ENCODE measurements around the gene SGMS1. TPM values are rescaled to one million over a fixed set of nuclear protein-coding genes. Genes with fewer than 3 reads are reported as not detected.
A peak's percentile ranks its signal among the peaks of the same experiment; 100 is the strongest.

Gene SGMS1
- total and polyA plus RNA-seq, 12 donors: 7.3 to 24.3 (median 17.1) TPM

- H3K36me3 ChIP-seq: no peaks in the 10 kb centered on the region
- no peaks in the 10 kb centered on the region for H3K27me3 ChIP-seq
- H3K4me1 ChIP-seq: peaks cover 5 to 76% (median 47%) of the 10 kb centered on the region in 9 donors
- no peaks in the 10 kb centered on the region for H3K9me3 ChIP-seq
- DNase-seq: no peak
- no peak for ATAC-seq
- H3K27ac ChIP-seq: peak overlapping the region in 9 of 10 donors; percentile 41 to 85 (median 72)
- intact Hi-C loops (cut with DNase I): loop anchor here in 5 of 10 donors (5.0 to 10.0 kb wide), 6 partner anchors 47 to 300 kb away; partner anchors contain the start of gene SGMS1 (in 2 of the 5)
- H3K4me3 ChIP-seq: no peak overlapping the region
- no peak for TF ChIP-seq CTCF (IDR thresholded peaks at IDR 0.05)
- 97 to 100% methylated on average over 4 of the region's 4 CpGs for WGBS, 2 donors
Observed at GRCh38 chr10:50324680-50325393, 298.9 kb downstream of the SGMS1 start.

GRCh38 chr10:50324046-50324445 is 299.7 kb downstream of the SGMS1 start:
- Histone ChIP-seq H3K4me3 (no peak overlapping the region), H3K9me3 (no peaks in the 10 kb centered on the region), H3K27me3 (no peaks in the 10 kb centered on the region), H3K36me3 (no peaks in the 10 kb centered on the region), H3K4me1 (peaks cover 5 to 68% (median 41%) of the 10 kb centered on the region in 9 donors), H3K27ac (peak overlapping the region in 4 of 10 donors; percentile 4 to 85 (median 80))
- 96 to 99% methylated on average over 2 of the region's 2 CpGs for WGBS, 2 donors
- no peak for TF ChIP-seq CTCF (IDR thresholded peaks at IDR 0.05)
- DNase-seq (no peak), ATAC-seq (no peak)
- intact Hi-C loops (cut with DNase I): loop anchor here in 5 of 10 donors (10.0 kb wide), 3 partner anchors 91 to 301 kb away; partner anchors contain the start of gene SGMS1 (in 1 of the 5)

DNA sequence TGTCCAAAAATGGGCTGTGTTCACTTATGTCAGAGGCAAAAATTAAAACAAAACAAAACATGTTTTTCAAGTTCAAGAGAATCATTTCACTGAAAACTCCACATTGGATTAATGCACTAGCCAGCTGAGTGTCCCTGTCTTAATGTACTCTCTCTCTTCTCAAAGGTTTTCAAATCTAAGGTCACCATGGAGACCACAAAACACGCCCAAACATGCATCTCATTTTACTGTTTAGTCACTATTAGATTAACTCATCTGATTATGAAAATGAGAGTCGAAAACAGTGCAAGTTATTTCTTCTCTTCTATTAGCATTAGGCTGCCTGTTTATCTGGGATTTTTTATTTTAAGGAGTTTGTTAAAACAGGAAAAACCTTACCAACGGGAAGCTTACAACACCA is 301.7 kb downstream of the SGMS1 start:
- Histone ChIP-seq H3K4me1 (peaks cover 5 to 57% (median 34%) of the 10 kb centered on the region in 9 donors), H3K27ac (no peak overlapping the region), H3K4me3 (no peak overlapping the region), H3K9me3 (no peaks in the 10 kb centered on the region), H3K27me3 (no peaks in the 10 kb centered on the region), H3K36me3 (no peaks in the 10 kb centered on the region)
- DNase-seq: no peak
- no peak for ATAC-seq
- no peak for TF ChIP-seq CTCF (IDR thresholded peaks at IDR 0.05)
- intact Hi-C loops (cut with DNase I): loop anchor here in 5 of 10 donors (10.0 kb wide), 3 partner anchors 93 to 303 kb away; partner anchors contain the start of gene SGMS1 (in 1 of the 5)
- WGBS, 2 donors: 62 to 73% methylated on average over 3 of the region's 3 CpGs

GRCh38 chr10:50318129-50318528 is 305.6 kb downstream of the SGMS1 start:
- Histone ChIP-seq H3K9me3 (no peaks in the 10 kb centered on the region), H3K4me3 (no peak overlapping the region), H3K4me1 (peaks cover 0 to 44% (median 33%) of the 10 kb centered on the region in 9 donors), H3K27ac (no peak overlapping the region), H3K36me3 (peaks cover 0 to 3% (median 0%) of the 10 kb centered on the region in 9 donors), H3K27me3 (no peaks in the 10 kb centered on the region)
- DNase-seq: no peak
- ATAC-seq: no peak
- intact Hi-C loops (cut with DNase I): no loop called here
- no peak for TF ChIP-seq CTCF (IDR thresholded peaks at IDR 0.05)

Measured in heart right ventricle (tissue), 16 donors.